Skeletal muscle cell (primary cell): ENCODE results near the gene PLEKHG4.

Experiments
- DNase-seq: peaks from one replicate; pipeline ENCODE4 v3.0.0-alpha.2; 2010; ENCODE audit warnings: low read depth
- H3K4me3 ChIP-seq: 2 replicates; pipeline ENCODE4 v1.5.1; 2011; ENCODE audit warnings: low read depth, mild to moderate bottlenecking, control low read depth, low read length, moderate library complexity

Gene PLEKHG4

DNA sequence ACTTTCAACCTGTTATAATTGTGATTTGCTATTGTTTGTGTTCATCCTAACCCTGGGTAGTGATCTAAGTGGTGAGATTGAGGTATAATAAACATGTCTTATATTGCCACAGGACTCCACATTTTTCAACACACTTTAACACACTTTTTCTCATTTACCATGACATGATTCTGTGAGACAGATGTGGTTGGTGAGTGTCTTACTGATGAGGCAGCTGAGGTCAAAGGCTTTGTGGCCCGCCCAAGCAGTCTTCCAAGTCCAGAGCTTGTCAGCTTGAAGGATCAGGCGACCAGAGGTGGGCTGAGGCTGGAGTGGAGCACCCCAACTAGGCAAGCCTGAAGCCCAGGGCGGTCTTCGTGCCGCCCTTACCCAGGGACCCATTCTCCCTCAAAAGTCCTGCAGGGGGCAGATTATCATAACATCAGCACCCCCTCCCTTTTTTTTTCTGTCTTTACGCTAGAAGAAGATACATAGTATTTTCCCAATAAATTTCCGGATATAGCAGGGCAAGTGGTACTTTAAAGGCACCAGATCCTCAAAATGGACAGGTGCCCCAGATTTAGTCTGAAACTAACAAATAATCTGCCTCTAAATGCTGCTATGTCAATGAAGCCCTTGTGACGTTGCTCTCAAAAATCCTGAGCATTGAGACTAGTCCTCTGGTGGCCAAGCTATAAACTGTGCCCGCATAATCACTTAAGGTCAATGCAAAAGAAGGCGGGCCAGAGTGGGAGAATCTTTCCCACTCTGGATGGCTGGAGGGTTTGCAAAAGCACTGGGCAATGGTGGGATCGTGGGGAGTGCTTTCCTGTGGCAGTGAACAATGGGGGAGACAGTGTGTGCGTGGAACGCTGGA, 26.1 kb downstream of the PLEKHG4 start:
- no peak overlapping the region for H3K4me3 ChIP-seq
- DNase-seq = no peak

DNA sequence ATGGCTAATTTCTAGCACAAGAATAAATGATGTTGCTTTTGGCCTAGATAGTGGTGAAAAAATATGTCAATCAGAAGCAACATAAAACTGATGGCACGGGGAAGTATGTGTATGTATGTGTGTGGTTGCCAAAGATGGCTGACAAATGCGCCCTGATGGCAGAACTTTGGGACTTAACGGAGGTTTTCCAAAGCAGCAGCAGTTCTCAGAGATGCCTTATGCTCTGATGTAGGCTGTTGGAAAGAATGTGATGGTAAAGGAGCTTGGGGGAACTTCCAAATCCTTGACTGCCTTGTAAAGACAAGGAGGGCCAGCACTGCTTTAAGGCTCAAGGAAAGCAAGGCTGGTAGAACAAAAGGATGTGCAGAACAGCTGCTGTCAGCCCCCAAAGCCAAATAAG, 31.2 kb downstream of the PLEKHG4 start:
- DNase-seq = no peak
- H3K4me3 ChIP-seq = no peak overlapping the region

DNA sequence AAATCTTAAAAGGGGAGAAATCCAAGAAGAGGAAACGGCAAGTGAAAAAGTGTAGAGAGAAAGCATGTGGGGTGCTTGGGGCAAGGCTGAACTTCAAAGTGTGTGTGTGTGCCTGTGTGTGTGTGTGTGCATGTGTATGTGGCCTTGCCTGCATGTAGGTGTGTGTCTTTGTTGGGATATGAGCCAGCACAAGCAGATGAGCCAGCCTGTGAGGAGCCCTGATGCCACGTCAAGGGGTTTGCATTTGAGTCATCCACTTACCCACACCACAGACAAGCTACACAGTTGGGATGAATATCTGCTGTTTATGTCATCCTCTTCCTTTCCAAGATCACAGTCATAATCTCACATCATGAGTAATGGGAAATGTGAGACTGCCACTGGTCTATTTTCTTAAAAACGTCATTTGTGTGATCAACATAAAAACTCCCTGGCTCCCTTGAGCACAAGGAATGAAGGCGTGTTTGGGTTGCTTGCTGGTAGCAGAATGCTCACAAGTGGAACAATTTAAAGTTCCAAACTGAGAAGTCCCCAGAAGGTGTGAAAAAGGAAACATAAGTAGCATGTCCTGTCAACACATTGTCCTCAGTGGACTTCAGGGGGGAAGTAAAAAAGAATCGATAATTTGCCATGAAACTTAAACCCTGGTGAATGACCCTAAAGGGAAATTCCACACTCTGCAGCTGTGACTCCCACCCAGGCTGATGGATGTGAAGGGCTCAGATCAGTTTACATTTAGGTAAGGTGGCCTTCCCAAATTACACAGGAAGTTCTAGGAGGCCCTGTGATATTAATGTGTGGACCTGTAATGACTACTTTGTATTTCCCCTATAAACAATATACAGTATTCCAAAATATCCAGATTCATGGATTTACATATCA, 32.5 kb downstream of the PLEKHG4 start:
- DNase-seq = peak; percentile 100
- no peak overlapping the region for H3K4me3 ChIP-seq

DNA sequence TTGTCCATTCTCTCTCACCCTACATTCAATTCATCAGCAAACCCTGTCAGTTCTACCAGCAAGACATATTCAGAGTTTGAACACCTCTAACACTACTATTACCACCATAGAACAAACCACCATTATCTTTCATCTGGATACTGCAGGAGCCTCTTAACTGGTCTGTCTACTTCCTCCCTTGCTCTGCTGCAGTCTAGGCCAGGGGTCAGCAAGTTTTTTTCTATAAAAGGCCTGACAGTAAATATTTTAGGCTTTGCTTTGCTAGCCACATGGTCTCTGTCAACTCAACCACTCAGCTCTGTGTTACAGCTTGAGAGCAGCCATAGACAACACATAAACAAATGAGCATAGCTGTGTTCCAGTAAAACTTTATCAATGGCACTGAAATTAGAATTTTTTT, 33.4 kb downstream of the PLEKHG4 start:
- no peak for DNase-seq
- no peak overlapping the region for H3K4me3 ChIP-seq

DNA sequence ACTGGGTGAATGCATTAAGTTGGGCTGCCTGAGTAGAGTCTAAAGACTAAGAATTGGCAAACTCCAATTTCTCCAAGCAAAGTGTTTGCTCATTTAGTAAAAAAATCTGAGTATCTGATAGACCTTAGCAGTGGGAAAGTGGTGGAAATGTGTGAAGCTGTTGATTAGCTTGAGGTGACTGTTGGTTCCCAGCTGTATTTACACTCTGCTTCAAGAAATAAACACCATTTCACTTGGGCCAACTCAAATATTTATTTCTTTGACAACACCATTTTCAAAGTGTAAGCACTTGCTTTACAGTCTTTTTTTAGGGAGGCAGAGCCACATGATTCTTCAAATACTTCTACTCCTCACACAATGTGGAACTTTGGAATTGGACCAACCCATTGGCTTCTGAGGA, 38.5 kb downstream of the PLEKHG4 start:
- DNase-seq = no peak
- H3K4me3 ChIP-seq = no peak overlapping the region

DNA sequence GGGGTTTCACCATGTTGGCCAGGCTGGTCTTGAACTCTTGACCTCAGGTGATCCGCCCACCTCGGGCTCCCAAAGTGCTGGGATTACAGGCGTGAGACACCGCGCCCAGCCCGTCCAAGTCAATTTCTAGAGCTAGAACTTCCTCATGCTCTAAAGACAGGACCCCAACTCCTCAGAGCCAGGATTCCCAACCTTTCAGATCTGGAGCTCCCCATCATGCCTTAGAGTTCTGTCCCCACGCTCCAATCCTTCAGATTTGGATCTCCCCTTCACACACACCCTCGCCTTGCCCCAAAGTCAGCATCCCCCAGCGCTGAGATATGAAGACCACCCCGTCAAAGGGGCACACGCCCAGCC, 46.8 kb downstream of the PLEKHG4 start:
- DNase-seq = no peak
- peak overlapping the region; percentile 53 for H3K4me3 ChIP-seq

DNA sequence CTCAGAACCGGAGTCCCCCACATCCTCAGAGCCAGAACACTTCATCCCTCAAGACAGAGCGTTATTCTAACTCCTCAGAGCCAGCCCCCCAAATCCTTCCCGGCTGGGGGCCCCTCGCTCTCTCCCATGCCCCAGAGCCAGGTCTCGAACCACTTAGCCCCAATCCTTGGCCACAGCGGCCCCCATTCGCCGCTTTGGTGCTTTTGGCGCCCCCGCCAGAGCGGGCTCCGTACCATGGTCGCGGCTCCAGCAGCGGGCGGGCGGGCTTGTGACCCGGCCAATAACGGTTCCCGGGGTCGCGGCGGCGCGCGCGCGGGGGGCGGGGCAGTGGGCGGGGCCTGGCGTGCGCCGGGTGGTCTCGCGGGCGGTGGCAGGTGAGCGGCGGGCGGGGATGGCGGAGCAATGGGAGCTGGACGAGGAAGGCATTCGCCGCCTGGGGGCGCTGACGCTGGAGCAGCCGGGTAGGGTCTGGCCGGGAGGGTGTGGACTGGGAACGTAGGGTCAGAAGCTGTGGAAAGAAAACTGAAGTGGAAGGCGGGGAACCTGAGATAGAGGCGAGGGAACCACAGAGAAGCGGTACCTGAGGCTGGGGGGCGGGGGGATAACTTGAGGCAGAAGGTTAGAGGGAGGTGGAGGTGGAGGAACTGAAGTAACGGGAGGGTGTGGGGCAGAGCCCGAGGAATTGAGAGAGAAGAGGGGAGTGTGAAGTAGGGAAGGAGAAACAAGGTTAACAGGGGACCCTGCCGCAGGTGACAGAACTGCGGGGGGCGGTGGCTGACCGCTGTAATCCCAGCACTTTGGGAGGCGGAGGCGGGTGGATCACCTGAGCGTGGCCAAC, 47.4 kb downstream of the PLEKHG4 start, which contains the start of the genes KCTD19 and LRRC36:
Gene KCTD19, minus strand, starts transcription at position 270 of the 838 bp plus-strand sequence. Its CDS starts 34 bp downstream, at position 236.
Gene LRRC36, plus strand, starts transcription at position 344 of the 838 bp plus-strand sequence. Its CDS starts 48 bp downstream, at position 392.
- no peak for DNase-seq
- H3K4me3 ChIP-seq = peak within 1 kb of the TSS; percentile 53

DNA sequence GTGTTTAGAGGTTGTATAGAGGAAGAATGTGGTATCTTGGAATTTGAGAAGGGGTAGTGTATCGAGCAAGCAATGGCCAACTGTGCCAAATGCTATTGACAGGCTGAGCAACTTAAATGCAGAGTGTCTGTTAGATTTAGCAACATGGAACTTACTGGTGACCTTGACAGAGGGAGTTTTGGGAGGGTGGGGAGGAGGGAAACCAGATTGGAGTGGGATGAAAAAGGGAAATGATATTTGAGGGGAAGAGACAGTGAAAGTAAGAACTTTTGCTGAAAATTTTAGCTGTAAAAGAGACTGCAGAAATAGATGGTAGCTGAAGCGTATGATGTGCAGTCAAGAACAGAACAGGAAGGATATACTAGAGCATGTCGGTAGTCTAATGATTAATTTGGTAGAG, 48.4 kb downstream of the PLEKHG4 start:
- DNase-seq = no peak
- no peak overlapping the region for H3K4me3 ChIP-seq

DNA sequence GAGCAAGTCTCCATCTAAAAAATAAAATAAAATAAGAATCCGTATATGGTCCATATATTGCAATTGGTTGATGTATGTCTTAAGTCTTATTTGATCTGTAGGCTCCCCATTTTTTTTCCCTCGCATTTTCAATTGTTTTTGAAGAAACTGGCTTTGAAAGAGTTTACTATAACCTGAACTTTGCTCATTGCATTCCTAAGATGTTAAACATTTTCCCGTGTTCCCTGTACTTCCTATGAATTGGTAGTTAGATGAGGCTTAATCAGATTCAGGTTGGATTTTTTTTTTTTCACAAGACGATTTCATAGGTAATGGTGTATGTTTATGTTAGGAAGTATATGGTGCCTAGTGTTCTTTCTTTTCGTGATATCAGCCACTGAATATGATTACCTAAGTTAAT, 50.6 kb downstream of the PLEKHG4 start:
- H3K4me3 ChIP-seq = no peak overlapping the region
- DNase-seq = no peak

DNA sequence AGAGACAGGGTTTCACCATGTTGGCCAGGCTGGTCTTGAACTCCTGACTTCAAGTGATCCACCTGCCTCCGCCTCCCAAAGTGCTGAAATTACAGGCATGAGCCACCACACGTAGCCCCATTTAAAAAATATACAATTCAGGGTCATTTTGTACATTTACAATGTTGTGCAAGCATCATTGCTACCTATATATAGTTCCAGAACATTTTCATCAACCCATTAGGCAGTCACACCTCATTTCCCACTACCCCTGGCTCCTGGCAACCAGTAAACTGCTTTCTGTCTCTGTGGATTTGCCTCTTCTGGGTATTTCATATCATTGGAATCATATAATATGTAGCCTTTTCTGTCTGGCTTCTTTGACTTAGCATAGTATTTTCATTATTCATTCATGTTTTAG, 54.0 kb downstream of the PLEKHG4 start:
- DNase-seq = no peak
- no peak overlapping the region for H3K4me3 ChIP-seq

DNA sequence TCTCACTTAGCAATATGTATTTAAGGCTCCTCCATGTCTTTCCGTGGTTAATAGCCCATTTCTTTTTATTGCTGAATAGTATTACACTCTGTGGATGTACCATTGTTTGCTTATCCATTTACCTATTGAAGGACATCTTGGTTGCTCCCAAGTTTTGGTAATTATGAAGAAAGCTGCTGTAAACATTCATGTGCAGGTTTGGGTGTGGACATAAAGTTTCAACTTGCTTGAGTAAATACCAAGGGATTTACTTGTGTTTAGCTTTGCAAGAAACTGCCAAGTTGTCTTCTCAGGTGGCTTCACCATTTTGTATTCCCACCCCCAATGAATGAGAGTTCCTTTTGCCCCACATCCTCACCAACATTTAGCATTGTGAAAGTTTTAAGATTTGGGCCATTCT, 56.8 kb downstream of the PLEKHG4 start:
- DNase-seq = no peak
- no peak overlapping the region for H3K4me3 ChIP-seq

DNA sequence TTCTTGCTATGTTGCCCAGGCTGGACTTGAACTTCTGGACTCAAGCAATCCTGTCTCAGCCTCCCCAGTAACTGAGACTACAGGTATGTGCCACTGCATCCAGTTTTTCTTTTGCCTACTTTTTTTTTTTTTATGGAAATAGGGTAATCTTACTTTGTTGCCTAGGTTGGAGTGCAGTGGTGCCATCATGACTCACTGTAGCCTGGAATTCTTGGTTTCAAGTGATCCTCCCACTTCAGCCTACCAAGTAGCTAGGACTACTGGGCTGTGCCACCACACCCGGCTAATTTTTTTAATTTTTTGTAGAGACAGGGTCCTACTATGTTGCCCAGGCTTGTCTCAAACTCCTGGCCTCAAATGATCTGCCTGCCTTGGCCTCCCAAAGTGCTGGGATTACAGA, 57.3 kb downstream of the PLEKHG4 start:
- H3K4me3 ChIP-seq = no peak overlapping the region
- DNase-seq = no peak
